ENCODE data around the gene USHBP1. TPM values are rescaled to one million over a fixed set of nuclear protein-coding genes. Genes with fewer than 3 reads are reported as not detected.

The USHBP1 gene
- total and polyA plus RNA-seq, 10 of the 15 experiments (the other 5 are each of a cell fraction or from before 2014, with no cell fraction given), result 0.05 to 0.96 (median 0.22) TPM; not detected in 2

DNA sequence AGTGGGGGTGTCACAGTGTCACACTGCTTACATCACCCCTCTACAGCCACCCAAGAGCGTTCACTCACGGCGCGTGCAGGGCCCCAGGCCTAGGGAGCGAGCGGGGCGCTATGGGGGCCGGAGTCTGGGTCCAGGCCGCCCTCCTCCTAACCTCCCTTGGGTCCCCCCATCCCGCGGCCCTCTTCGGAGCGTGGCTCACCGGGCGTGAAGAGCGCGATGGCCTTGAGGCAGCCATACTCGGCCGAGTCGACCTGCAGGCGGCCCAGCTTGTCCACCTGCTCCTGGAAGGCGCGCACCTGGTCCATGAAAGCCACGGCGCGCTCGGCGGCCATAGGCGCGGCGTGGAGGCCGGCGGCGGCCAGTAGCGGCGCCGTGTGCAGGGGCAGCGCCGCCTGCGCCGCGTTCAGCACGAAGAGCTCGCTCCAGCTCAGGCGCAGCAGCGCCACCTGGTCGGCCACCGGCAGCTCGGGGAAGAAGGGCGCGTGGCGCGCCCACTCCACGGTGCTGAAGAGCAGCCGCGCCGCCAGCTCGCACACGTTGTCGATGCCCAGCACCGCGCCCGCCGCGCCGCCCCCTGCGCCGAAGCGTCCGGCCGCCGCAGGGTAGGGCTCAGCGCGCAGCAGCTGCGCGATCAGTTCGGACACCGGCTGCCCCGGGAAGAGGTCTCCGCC is 29.1 kb downstream of the USHBP1 start:
- POLR2A ChIA-PET, result interaction anchor here (0.6 to 3.3 kb wide), 9 partner anchors 9 to 1119 kb away, joined by 3 to 31 read pairs (median 4); partner anchors contain the start of genes ANKLE1, MRPL34, NR2F6 and OCEL1
- CTCF ChIA-PET, result interaction anchor here (0.6 to 3.9 kb wide), 15 partner anchors 8 to 519 kb away, joined by 3 to 24 read pairs (median 4); partner anchors contain the start of genes OCEL1, USE1 and USHBP1
- Histone ChIP-seq H3K9ac (ENCODE audit: control insufficient read depth, insufficient read depth, low read length) (peak overlapping the region; percentile 77), H3K4me2 (ENCODE audit: control insufficient read depth, insufficient read depth) (peak overlapping the region; percentile 98), H3K9me3 (replicated peaks; ENCODE audit: control insufficient read depth, insufficient read depth, low read length) (no peaks in the 10 kb centered on the region), H4K20me1 (ENCODE audit: control insufficient read depth, insufficient read depth) (no peaks in the 10 kb centered on the region), H3K4me1 (ENCODE audit: control insufficient read depth, insufficient read depth, low read length) (0 out of 2 replicates have a peak, but pooled peaks cover 4% of the 10 kb centered on the region), H3K27ac (ENCODE audit: control insufficient read depth, insufficient read depth) (peak overlapping the region; percentile 45), H3K79me2 (ENCODE audit: control insufficient read depth, insufficient read depth, low read length) (peaks cover 10% of the 10 kb centered on the region), H3K27me3 (replicated peaks in 1 of 2; ENCODE audit: control insufficient read depth in 2 of 2, insufficient read depth in 2 of 2, low read length in 1 of 2) (no peaks in the 10 kb centered on the region), H3K36me3 (ENCODE audit: control insufficient read depth in 2 of 2, insufficient read depth in 2 of 2, low read length in 1 of 2) (peaks cover 0 to 1% of the 10 kb centered on the region in 2 experiments; a peak in 1 of 4 replicates), H3K4me3 (peak overlapping the region; percentile 89), H2AFZ (ENCODE audit: control insufficient read depth, low read depth, low read length) (peak overlapping the region; percentile 90)
- DNase-seq (ENCODE audit: low read depth, low spot score), result no peak
- SMC1A ChIA-PET (ENCODE audit: uncharacterized antibody, unreplicated experiment), result interaction anchor here (0.7 to 1.8 kb wide), 7 partner anchors 7 to 164 kb away, joined by 3 to 8 read pairs (median 3); partner anchors contain the start of genes BABAM1 and USE1
- WGBS (ENCODE audit: insufficient coverage, insufficient replicate concordance, low lambda C conversion rate, missing lambda C conversion rate), result under 1% methylated on average over 57 of the region's 80 CpGs
- in situ Hi-C loops (cut with MboI), result no loop called here
- ATAC-seq, result peak; percentile 93
- intact Hi-C loops (cut with micrococcal nuclease; ENCODE audit: unreplicated experiment), result loop anchor here (2.0 kb wide), 1 partner anchor 161 kb away; the partner anchor contains the start of genes HAUS8 and MYO9B
- RAD21 ChIA-PET (ENCODE audit: unreplicated experiment), result interaction anchor here (0.6 to 3.1 kb wide), 11 partner anchors 9 to 168 kb away, joined by 3 to 21 read pairs (median 5); partner anchors contain the start of genes BABAM1, HAUS8, OCEL1 and USE1
- FAIRE-seq, result no peak
- no TSS peak for BruUV-seq (replicated peaks)
- TF ChIP-seq EGR1 (IDR thresholded peaks at IDR 0.05; ENCODE audit: borderline replicate concordance in 1 of 2, low read depth in 2 of 2, low read length in 2 of 2) (peak in 1 of 2 experiments; percentile 2; a peak in 1 of 3 replicates), GATAD2B (conservative IDR thresholded peaks at IDR 0.05; ENCODE audit: low read depth) (peak; percentile 98), CBX5 (IDR thresholded peaks at IDR 0.05; ENCODE audit: low read depth) (no peak), MYC (IDR thresholded peaks at IDR 0.05; ENCODE audit: insufficient read depth, insufficient read length, insufficient replicate concordance, low read length, severe bottlenecking) (peak; percentile 87), SIN3A (IDR thresholded peaks at IDR 0.05; ENCODE audit: low read depth, low read length) (peak; percentile 76; the same call in 1 of the 2 replicates), RAD21 (IDR thresholded peaks at IDR 0.05; ENCODE audit: insufficient read depth, low read depth, low read length) (peak; percentile 39; the same call in 1 of the 2 replicates), POLR2A (IDR thresholded peaks at IDR 0.05; ENCODE audit: low read depth, low read length) (peak; percentile 39), ZNF207 (IDR thresholded peaks at IDR 0.05; ENCODE audit: borderline replicate concordance) (peak; percentile 71; the same call in 1 of the 2 replicates), ZNF217 (IDR thresholded peaks at IDR 0.05) (peak; percentile 70), BCLAF1 (IDR thresholded peaks at IDR 0.05) (no peak), SMC3 (IDR thresholded peaks at IDR 0.05; ENCODE audit: borderline replicate concordance, low read length) (peak; percentile 41), ZNF622 (IDR thresholded peaks at IDR 0.05) (no peak), ZNF687 (IDR thresholded peaks at IDR 0.05) (peak; percentile 95), STAT1 (conservative IDR thresholded peaks at IDR 0.05) (0 out of 2 replicates have a peak, but pooled peaks have one; percentile 31), HDGF (IDR thresholded peaks at IDR 0.05) (0 out of 2 replicates have a peak, but pooled peaks have one; percentile 45), RBBP5 (conservative IDR thresholded peaks at IDR 0.05) (no peak), RB1 (IDR thresholded peaks at IDR 0.05; ENCODE audit: borderline replicate concordance) (peak; percentile 82; the same call in 1 of the 2 replicates)

All from GM12878 (cell line).